SH-SY5Y (cell line): ENCODE data around the gene DENND2C.

Experiments used
- GATA2 ChIP-seq: IDR thresholded peaks from 2 replicates; pipeline ENCODE4 v1.6.1; 2011; ENCODE audit warnings: mild to moderate bottlenecking, low read depth, low read length
- GATA3 ChIP-seq: IDR thresholded peaks from 2 replicates; pipeline ENCODE4 v1.6.1; 2011; ENCODE audit warnings: low read depth, mild to moderate bottlenecking, low read length, moderate library complexity

- TF ChIP-seq GATA3 (no peak), GATA2 (no peak)
These were observed 129.0 kb downstream of the DENND2C start for GRCh38 chr1:114540821-114541220.
